ENCODE data around the gene IRGQ.
"Not testable (repeated sequence)": the region's sequence is repeated elsewhere in the genome, so short reads cannot be mapped to it uniquely, and the experiment has no call there.

The IRGQ gene

GRCh38 chr19:43598445-43599240 lies 2.7 kb upstream of the IRGQ start:
- DNase-seq (ENCODE audit: low read depth, low spot score), result no peak

- no peak for DNase-seq (ENCODE audit: low read depth, low spot score)
Observed at GRCh38 chr19:43597876-43598275, 1.9 kb upstream of the IRGQ start.

DNA sequence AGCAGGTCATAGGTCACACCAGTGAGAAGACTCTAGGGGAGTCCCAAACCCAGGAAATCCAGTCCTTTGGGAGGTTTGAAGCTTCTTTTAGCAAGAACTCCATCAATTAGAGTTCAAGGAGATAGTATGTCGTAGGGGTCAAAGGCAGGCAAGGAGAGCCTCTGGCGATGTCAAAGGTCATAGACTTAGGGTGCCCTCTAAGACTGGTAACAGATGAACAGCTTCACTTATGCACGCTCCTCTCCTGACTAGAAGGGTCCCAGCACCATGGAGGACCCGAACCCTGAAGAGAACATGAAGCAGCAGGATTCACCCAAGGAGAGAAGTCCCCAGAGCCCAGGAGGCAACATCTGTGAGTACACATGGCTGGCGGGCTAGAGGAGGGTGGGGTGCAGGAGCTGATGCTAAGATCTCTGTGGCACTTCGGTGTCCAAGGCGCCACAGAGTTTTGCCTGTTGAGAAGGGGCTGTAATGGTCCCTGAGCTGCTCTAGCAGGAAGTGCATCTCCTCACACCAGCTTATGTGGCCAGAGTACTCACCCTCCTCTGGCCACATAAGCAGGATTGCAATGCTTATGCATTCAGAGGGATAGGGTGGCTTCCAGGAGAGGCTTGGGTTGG lies 1.0 kb upstream of the IRGQ start:
- no peak for DNase-seq (ENCODE audit: low read depth, low spot score)

DNA sequence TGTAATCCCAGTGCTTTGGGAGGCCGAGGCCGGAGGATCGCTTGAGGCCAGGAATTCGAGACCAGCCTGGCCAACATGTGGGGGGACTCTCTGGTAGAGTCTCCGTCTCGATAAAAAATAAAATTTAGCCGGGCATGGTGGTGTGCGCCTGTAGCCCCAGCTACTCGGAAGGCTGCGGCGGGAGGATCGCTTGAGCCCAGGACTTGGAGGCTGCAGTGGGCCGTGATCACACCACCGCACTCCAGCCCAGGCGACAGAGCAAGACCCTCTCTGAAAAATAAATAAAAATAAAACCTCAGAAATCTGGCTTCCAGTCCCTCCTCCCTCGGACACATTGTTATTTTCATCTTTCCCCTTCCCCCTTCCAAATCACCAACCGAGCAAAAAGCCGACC lies 332 bp downstream of the IRGQ start:
- no peak for DNase-seq (ENCODE audit: low read depth, low spot score)

GRCh38 chr19:43594710-43595604 lies 977 bp downstream of the IRGQ start:
- DNase-seq (ENCODE audit: low read depth, low spot score), result peak; percentile 18

DNA sequence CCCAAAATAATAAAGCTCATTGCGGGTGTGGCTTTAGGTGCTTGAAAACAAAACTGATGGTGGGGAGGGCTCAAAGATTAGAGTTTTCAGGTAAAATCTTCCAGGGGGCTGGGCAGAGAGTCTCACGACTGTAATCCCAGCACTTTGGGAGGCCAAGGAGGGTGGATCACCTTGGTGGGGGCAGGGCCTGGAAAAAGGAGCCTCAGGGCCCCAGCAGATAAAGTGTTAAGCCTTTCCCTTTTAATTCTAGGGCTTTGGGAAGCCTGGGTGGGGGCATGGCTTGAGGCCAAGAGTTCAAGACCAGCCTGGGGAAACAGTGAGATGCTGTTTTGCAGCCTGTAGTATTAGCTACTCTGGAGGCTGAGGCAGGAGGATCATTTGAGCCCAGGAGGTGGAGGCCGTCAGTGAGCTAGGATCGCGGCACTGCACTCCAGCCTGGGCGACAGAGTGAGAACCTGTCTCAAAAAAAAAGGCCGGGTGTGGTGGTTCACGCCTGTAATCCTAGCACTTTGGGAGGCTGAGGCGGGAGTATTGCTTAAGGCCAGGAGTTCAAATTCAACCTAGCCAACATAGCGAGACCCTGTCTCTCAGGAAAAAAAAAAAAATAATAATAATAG lies 1.7 kb downstream of the IRGQ start:
- DNase-seq (ENCODE audit: low read depth, low spot score), result no peak

DNA sequence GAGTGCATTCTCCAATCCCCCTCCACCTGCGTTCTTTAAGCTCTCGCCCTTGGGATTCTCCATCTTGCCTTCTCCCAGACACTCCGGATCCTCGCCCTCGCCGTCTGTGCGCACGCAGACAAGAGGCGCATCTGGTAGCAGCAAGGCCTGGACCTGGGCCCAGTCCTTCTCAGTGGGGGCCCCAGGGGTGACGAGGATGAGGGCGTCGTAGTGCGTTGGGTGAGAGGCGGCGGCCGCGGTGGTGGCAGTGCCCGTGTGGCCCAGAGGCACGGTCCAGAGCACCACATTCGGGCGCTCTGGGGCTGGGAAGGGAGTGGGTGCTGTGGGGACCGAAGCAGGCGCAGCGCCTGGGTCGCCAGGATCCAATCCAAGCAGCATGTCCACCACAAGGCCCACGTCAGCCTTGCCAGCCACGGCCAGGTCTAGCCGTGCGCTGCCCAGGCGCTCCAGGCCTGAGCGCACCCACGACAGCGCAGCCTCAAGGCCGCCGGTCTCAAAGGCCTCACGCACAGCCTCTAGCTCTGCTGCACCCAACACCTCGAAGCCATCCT lies 3.1 kb downstream of the IRGQ start:
- DNase-seq (ENCODE audit: low read depth, low spot score), result no peak

DNA sequence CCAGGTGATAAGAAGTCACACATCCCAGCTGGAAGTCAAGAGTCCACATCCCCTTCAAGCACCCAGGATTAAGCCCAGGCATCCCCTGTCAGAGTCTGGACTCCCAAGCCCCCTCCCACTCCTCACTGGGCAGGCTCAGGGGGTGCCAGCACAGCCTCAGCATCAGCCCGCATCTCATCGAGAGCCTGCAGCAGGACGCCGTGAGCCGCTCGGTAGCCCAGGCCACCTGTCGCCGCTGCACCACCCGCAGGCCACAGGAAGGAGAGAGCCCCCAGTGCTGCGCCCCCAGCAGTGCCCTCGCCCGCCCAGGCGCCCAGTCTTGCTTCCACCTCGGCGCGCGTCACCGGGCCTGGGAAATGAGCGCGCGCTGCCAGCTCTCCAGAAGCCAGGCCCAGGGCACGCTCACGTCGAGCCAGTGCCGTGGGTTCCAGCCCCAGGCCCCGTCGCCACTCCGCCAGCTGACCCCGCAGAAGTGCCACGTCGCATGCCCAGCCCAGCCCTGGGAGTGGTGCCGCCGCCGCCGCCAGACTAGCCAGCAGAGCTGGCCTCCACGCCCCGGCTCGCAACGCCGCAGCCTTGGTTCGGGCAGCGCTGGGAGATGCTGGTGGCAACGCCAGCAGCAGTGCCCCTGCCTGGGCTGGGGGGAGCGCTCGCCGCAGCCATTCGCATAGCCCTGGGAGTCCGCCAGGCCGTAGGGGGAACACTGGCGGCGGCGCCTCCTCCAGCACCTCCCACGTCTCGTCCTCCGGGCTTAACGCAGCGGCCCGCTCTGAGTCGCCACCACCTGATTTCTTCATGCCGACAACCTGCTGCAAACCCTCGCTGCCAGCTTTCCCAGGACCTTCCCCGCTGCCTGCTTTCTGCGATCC lies 3.8 kb downstream of the IRGQ start:
- DNase-seq (ENCODE audit: low read depth, low spot score), result no peak

GRCh38 chr19:43589678-43590077 lies 6.3 kb downstream of the IRGQ start:
- no peak for DNase-seq (ENCODE audit: low read depth, low spot score)

- no peak for DNase-seq (ENCODE audit: low read depth, low spot score)
Observed at GRCh38 chr19:43589277-43589676, 6.7 kb downstream of the IRGQ start.

DNA sequence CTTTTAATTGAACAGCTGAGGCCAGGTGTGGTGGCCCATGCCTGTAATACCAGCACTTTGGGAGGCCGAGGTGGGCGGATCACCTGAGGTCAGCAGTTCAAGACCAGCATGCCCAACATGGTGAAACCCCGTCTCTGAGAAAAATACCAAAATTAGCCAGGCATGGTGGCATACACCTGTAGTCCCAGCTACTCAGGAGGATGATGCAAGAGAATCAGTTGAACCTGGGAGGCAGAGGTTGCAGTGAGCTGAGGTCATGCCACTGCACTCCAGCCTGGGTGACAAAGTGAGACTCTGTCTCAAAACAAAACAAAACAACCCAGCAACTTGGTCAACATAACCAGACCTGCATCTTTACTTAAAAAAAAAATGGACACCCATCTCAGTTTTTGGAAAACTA lies 8.9 kb downstream of the IRGQ start:
- not testable (repeated sequence) for DNase-seq (ENCODE audit: low read depth, low spot score)

- DNase-seq (ENCODE audit: low read depth, low spot score), result no peak
Observed at GRCh38 chr19:43586346-43586745, 9.6 kb downstream of the IRGQ start.

DNA sequence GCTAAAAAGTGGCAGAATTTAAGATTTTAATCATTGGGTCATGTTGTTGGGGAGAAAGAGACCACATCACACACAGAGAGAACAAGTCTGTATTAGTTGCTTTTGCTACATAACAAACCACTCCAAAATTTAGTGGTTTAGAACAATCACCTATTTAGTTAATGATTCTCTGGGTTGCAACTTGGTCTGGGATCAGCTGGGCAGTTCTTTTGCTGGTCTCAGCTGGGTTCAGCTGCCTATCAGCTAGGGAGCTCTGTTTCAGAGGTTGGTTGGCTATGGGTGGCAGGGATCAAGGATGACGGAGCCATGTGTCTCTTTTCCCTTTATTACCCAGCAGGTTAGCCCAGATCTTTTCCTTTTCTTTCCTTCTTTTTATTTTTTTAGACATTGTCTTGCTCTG lies 11.4 kb downstream of the IRGQ start:
- no peak for DNase-seq (ENCODE audit: low read depth, low spot score)

DNA sequence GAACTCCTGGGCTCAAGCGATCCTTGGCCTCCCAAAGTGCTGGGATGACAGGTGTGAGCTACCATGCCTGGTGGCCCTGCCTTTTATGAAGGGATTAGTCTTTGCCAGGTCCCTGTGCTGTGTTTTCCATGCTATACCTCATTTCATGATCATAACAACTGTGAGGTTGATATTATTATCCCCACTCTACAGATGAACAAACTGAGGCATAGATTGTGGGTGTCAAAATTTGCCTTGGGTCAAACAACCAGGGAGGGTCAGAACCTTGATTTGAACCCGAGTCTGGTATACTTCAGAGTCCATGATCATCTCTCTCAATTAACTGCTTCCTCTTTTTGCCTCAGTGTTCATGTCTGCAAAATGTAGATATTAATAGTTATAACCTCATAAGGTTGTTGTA lies 13.4 kb downstream of the IRGQ start:
- DNase-seq (ENCODE audit: low read depth, low spot score), result no peak

DNA sequence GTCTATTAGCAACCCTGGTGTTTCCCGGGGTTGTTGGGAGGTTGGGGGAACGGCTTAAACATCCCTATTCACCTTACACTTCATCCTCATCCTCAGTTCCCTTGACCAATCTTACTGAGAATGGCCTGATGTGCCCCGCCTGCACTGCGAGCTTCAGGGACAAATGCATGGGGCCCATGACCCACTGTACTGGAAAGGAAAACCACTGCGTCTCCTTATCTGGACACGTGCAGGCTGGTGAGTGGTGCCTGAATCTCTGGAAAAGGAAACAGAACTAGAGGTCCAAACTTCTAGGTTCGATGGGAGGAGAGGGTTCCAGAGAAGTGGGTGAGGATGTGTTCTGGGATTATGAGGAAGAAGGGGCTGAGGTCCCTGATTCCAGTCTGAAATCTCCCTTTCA lies 14.5 kb downstream of the IRGQ start:
- DNase-seq (ENCODE audit: low read depth, low spot score), result no peak

DNA sequence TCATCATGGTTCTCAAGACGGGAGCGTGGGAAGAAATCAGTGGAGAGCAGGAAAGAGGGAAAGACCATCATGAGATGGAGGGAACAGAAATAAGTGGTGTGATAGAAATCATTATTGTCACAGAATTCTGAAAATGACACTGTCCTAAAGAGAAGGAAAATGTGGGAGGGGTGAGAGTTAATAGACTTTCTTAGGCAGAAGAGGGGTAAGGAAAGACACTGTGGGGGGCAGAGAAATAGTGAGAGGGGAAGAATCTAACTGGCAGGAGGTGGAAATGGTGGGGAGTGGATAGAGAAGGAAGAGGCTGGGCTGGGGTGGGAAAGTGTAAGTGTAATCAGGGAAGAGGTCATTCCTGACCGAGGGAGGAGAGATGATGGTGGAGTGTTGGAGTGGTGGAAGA lies 17.1 kb downstream of the IRGQ start:
- no peak for DNase-seq (ENCODE audit: low read depth, low spot score)

- DNase-seq (ENCODE audit: low read depth, low spot score), result no peak
Observed at GRCh38 chr19:43575955-43576878, 19.7 kb downstream of the IRGQ start.

- peak; percentile 96 for DNase-seq (ENCODE audit: low read depth, low spot score)
Observed at GRCh38 chr19:43575156-43575950, 20.6 kb downstream of the IRGQ start, which contains the start of the genes PINLYP and XRCC1. Gene PINLYP, plus strand, starts transcription at chr19:43575801. Its CDS starts 1,391 bp downstream, at chr19:43577192. Gene XRCC1, minus strand, starts transcription at chr19:43575527. Its CDS starts 69 bp downstream, at chr19:43575458.
